Heart left ventricle (tissue), 16 donors: ENCODE measurements around the gene PLEKHM3. TPM values are rescaled to one million over a fixed set of nuclear protein-coding genes. Genes with fewer than 3 reads are reported as not detected.

Source experiments
- ATAC-seq, 4 donors: fragments of 200-7000 bp; cut with Tn5 transposase; one replicate each; pipeline ENCODE4 v1.9.1; 2020 to 2022; ENCODE audit warnings: moderate library complexity in 4 of 4, mild to moderate bottlenecking in 3 of 4, moderate number of reproducible peaks in 1 of 4
- DNase-seq, 5 donors: peaks; one replicate each; pipeline ENCODE4 v3.0.0-alpha.2; 2020
- H3K27ac ChIP-seq, 12 donors: fragments of 200-600 bp; sonication (generic) in 4 of 12; one replicate each; pipeline versions ENCODE4 v1.5.0 to v1.8.0; 2016 to 2022; ENCODE audit warnings: mild to moderate bottlenecking in 2 of 12
- H3K27me3 ChIP-seq, 9 donors: fragments of 200-600 bp; sonication (generic) in 2 of 9; one replicate each; pipeline versions ENCODE4 v1.5.1 to v1.8.0; 2016 to 2022; ENCODE audit warnings: mild to moderate bottlenecking in 3 of 9
- H3K36me3 ChIP-seq, 9 donors: fragments of 200-600 bp; sonication (generic) in 2 of 9; one replicate each; pipeline versions ENCODE4 v1.5.0 to v1.8.0; 2018 to 2022; ENCODE audit warnings: mild to moderate bottlenecking in 2 of 9
- H3K4me1 ChIP-seq, 12 donors: fragments of 200-600 bp; sonication (generic) in 4 of 12; one replicate each; pipeline versions ENCODE4 v1.5.0 to v1.8.0; 2016 to 2022; ENCODE audit warnings: mild to moderate bottlenecking in 3 of 12
- H3K4me3 ChIP-seq, 12 donors: fragments of 200-600 bp; sonication (generic) in 4 of 12; one replicate each; pipeline versions ENCODE4 v1.5.0 to v1.8.0; 2017 to 2022; ENCODE audit warnings: mild to moderate bottlenecking in 9 of 12, moderate library complexity in 4 of 12
- H3K9me3 ChIP-seq, 12 donors: fragments of 200-600 bp; sonication (generic) in 4 of 12; one replicate each; pipeline versions ENCODE4 v1.5.0 to v1.8.0; 2016 to 2022; ENCODE audit warnings: mild to moderate bottlenecking in 1 of 12
- POLR2A ChIP-seq, 2 donors: fragments of 450-650 bp; IDR thresholded peaks; one replicate each; pipeline ENCODE4 v1.6.1; 2017; ENCODE audit warnings: antibody characterized with exemption in 2 of 2, mild to moderate bottlenecking in 2 of 2, moderate library complexity in 2 of 2
- WGBS, 4 donors: extraction: QIAGEN DNeasy Blood & Tissue Kit in 2 of 4; methylation state at CpG; one replicate each; pipeline versions ENCODE4 v1.1.5 to v1.1.7; 2013 to 2018; 5-methylcytosine and 5-hydroxymethylcytosine counted together
- intact Hi-C, 10 donors: fragments of 100-400 bp; cut with DNase I; formaldehyde crosslinking; loops; one replicate each; pipeline versions ENCODE4 v1.11.1 to v1.14.2; 2022
- long read RNA-seq, 3 donors: library from polyadenylated mRNA; unstranded; transcript quantifications; one replicate each; pipeline ENCODE4 v2.0.0, GENCODE V29; 2020 to 2021
- polyA plus RNA-seq, 2 donors: library from polyadenylated mRNA; stranded (reverse); fragments of 200-250 nt; gene quantifications; one replicate each; pipeline ENCODE4 v1.2.3, GENCODE V29; 2013
- total RNA-seq, 9 donors: library from RNA; depleted of rRNA in 2 of 9; stranded (reverse); fragments of >200 nt in 2 of 9; fragmentation: NEBNext Ultra II Directional in 3 of 9; extraction: Animal tissue kit (Norgen Biotek cat#: 25700) in 3 of 9; gene quantifications; one replicate each; pipeline versions ENCODE4 v1.1.0 to v1.2.4, GENCODE V29; 2016 to 2023
- TF ChIP-seq, protein P1 (sequence below), 12 donors: fragments of 200-600 bp; sonication (generic) in 4 of 12; IDR thresholded peaks; one replicate each; pipeline versions ENCODE4 v1.5.0 to v1.8.0; 2018 to 2022; ENCODE audit warnings: antibody characterized with exemption in 12 of 12, mild to moderate bottlenecking in 5 of 12
- donor health status: ischemic (EF 13 %, LVEDD 7.1; RV severe dilation, severe dysfunction).
- donor health status: healthy with polysubstance abuse.
- donor health status: DM: no; HTN: yes; CAD: no.
- donor health status: DM: no; HTN: no; CAD: no.
- donor health status: ischemic (EF 25% LVEDD 6.9; RV normal size, moderate dysfunction).
- donor health status: ischemic (EF 25% LVEDD 5.7; RV mildly dilated, moderate dysfunction).
- donor health status: healthy.
- donor health status: DM: yes; HTN: yes; CAD: no.
- donor health status: ischemic (EF 35%, LVEDD 5.7; RV mildly dilated, moderate dysfunction).
- donor health status: nonischemic (EF 11% LVEDD 7.7; RV severe dilation, severe dysfunction).
- donor health status: DM: yes; HTN: yes; CAD: no.
- donor health status: PGD.
- donor health status: ischemic (EF 29% LVEDD 5.4; RV normal size, mild dysfunction).
- donor health status: nonischemic (EF 23%, LVEDD 6.1; RV moderate dilation, normal function).

PLEKHM3 gene, protein sequence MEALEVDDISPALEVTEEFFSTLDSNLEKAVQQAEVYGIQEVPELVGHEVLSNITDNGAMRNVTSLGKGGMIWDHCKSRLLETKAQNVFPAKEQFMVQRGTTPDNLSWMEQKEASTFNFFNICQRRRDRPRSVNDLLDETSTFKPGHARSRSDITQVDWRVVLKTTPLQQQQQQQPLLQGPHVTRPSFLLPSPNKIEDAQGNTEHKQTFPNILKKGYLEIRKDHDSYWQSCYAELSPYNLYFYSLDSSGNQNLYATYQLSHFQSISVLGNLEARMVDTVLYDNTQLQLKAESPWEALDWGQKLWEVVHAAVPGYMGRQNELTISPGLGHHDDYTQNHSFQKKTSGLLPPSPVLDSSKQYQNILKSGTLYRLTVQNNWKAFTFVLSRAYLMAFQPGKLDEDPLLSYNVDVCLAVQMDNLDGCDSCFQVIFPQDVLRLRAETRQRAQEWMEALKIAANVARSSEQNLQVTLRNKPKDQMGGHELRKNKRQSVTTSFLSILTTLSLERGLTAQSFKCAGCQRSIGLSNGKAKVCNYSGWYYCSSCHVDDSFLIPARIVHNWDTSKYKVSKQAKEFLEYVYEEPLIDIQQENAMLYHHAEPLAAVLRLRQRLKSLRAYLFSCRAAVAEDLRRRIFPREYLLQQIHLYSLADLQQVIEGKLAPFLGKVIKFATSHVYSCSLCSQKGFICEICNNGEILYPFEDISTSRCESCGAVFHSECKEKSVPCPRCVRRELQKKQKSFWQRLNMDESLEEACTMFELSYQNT
- total RNA-seq = 10 to 100 TPM; 10.3 to 28.3 (median 17.4) TPM
- polyA plus RNA-seq = 1 to 10 TPM; 5.2 to 7.3 TPM
- long read RNA-seq, donor 1, partial matches to known transcripts = 0 of 4 reads
- long read RNA-seq, donor 1, other reads (novel, unspliced or antisense) = 4 of 4 reads
- long read RNA-seq, donor 2, full-length matches to known transcripts = 1 of 5 reads
- long read RNA-seq, donor 2, partial matches to known transcripts = 0 of 5 reads
- long read RNA-seq, donor 2, other reads (novel, unspliced or antisense) = 4 of 5 reads
- long read RNA-seq, donor 3, partial matches to known transcripts = 0 of 2 reads
- long read RNA-seq, donor 3, other reads (novel, unspliced or antisense) = 2 of 2 reads

DNA sequence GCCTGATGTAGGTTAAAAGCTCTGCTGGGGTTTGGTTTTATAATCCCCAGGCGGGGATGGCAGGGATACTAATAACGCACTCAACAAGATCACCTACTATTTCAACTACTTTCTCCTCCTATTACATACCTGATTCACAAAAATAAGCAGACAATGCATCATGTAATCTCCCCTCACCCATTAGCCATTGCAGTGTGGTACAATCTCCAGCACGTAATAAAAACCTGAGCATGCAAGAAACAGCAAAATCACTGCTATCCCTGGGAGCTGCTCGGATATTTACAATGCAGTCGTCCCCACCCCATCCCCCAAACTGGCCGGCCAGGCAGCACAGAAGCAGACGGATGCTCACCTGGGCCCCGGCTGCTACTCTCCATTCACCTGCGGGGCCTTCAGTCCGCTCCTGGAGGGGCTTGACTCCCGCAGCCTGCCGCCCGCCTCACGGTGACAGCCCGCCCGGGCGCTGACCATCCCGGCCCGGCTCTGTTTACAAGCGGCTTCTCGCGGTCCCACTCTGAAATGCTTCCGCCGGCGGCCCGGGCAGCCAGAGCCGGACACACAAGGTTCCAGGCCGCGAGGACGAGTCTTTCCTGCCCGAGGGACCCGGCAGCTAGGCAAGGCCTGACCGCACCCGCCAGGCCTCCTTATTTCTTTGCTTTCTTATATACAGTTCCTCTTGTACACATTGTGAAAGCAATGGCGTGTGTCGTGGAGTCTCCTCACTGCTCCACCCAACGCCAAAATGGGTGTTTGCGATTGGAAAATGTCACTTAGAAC is at the start of gene PLEKHM3:
Gene PLEKHM3 (minus strand): TSS at position 491 of the 777 bp plus-strand sequence. CDS start 23,888 bp downstream, outside the sequence.
- intact Hi-C loops = loop anchor here in 4 of 10 donors (2.0 to 10.0 kb wide), 3 partner anchors 256 to 400 kb away; partner anchors contain the start of genes FZD5 (in 3 of the 4) and METTL21A (in 2 of the 4)

DNA sequence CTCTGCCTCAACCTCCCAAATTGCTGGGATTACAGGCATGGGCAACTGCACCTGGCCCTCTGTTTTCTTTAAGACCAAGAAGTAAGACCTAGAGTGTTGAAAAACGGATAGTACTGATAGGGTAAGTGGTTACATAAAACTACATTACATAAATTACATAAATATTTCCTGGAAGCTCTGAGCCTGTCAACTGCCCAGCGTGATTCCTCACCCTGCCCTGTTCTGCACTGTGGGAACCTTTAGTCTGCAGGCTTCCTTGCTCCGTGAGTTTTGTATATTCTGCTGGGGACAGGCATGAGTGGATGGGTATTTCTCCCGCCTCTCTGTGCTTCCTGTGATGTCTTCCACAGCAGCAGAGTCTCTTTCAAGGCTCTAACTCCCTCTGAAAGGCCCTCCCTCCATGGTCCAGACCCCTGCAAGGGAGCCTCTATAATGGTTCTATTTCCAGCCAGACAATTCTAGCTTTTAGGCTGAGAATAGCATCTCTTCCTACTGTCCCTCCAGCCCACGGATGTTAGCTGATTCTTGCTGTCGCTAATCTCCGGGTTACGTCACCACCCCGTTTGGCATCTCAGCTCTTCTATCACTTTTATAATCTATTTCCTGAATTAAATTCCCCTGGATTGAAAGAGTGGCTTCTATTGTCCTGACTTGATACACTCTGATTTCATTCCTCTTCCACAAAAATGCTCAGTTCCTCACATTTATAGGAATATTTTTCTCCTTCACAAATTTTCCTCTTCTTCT is 49.5 kb upstream of the PLEKHM3 start:
- Histone ChIP-seq H3K27ac (no peak overlapping the region), H3K36me3 (no peaks in the 10 kb centered on the region), H3K9me3 (peaks cover 0 to 6% (median 0%) of the 10 kb centered on the region in 12 donors), H3K4me3 (no peak overlapping the region), H3K4me1 (peaks cover 0 to 6% (median 0%) of the 10 kb centered on the region in 12 donors), H3K27me3 (peaks cover 0 to 23% (median 0%) of the 10 kb centered on the region in 9 donors)
- intact Hi-C loops = loop anchor here in 7 of 10 donors (5.0 to 10.0 kb wide), 3 partner anchors 327 to 440 kb away; no protein-coding TSS in a partner anchor
- ATAC-seq (peak in 2 of 4 donors; percentile 24 to 33), DNase-seq (no peak)
- TF ChIP-seq, protein P1, sequence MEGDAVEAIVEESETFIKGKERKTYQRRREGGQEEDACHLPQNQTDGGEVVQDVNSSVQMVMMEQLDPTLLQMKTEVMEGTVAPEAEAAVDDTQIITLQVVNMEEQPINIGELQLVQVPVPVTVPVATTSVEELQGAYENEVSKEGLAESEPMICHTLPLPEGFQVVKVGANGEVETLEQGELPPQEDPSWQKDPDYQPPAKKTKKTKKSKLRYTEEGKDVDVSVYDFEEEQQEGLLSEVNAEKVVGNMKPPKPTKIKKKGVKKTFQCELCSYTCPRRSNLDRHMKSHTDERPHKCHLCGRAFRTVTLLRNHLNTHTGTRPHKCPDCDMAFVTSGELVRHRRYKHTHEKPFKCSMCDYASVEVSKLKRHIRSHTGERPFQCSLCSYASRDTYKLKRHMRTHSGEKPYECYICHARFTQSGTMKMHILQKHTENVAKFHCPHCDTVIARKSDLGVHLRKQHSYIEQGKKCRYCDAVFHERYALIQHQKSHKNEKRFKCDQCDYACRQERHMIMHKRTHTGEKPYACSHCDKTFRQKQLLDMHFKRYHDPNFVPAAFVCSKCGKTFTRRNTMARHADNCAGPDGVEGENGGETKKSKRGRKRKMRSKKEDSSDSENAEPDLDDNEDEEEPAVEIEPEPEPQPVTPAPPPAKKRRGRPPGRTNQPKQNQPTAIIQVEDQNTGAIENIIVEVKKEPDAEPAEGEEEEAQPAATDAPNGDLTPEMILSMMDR (IDR thresholded peaks at IDR 0.05) = no peak
- no peak for TF ChIP-seq POLR2A (IDR thresholded peaks at IDR 0.05)
- WGBS, 4 donors = 23 to 30% (median 29%) methylated on average over 9 of the region's 9 CpGs

More for the DNA sequence above, at the start of gene PLEKHM3:
- H3K4me1 ChIP-seq = peaks cover 0 to 29% (median 17%) of the 10 kb centered on the region in 12 donors
- peak; percentile 86 to 94 (median 88) for DNase-seq
- H3K36me3 ChIP-seq = peaks cover 0 to 6% (median 0%) of the 10 kb centered on the region in 9 donors
- no peaks in the 10 kb centered on the region for H3K27me3 ChIP-seq
- H3K27ac ChIP-seq = peak within 1 kb of the TSS; percentile 55 to 89 (median 78)
- peak in 1 of 2 donors; percentile 63 for TF ChIP-seq POLR2A (IDR thresholded peaks at IDR 0.05)
- TF ChIP-seq, protein P1 (IDR thresholded peaks at IDR 0.05) = no peak
- peak; percentile 93 to 97 (median 97) for ATAC-seq
- WGBS, 4 donors = 2 to 4% (median 3%) methylated on average over 25 to 38 of the region's 38 CpGs
- H3K4me3 ChIP-seq = peak within 1 kb of the TSS; percentile 68 to 91 (median 81)
- no peaks in the 10 kb centered on the region for H3K9me3 ChIP-seq

DNA sequence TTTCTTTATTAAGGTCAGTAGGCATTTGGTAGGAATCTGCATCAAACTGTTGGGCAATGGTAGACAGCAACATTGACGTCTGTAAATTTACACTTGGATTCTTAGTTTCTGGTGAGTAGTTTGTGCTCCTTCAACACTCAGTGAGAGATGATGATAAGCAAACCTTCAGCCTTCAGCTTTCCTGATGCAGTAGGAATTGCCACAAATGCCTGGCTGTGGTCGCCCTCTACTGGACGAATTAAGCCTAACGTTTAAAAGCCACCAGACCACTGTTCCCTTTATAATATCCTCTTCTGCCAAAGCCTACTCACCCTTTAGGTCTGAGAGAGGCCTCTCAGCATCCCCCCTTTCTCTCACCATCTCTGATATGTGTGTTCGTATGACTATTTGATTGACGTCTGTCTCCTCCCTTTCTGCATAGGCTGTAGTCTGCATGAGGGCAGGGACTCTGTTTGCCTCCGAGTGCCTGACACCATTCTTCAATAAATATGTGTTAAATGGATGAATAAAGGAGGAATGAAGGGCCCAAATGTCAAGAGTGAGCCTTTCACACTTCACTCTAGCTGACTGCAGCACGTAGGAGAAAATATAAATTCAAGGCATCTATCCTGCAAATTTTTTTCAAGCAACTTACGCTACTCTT is 47.0 kb upstream of the PLEKHM3 start:
- ATAC-seq = peak in 3 of 4 donors; percentile 65 to 80 (median 77)

More for the DNA sequence above, 47.0 kb upstream of the PLEKHM3 start:
- 24 to 26% (median 25%) methylated on average over 9 of the region's 9 CpGs for whole genome bisulfite sequencing, 4 donors
- H3K4me1 ChIP-seq = peaks cover 0 to 6% (median 0%) of the 10 kb centered on the region in 12 donors
- peak in 4 of 5 donors; percentile 42 to 52 (median 49) for DNase-seq
- no peaks in the 10 kb centered on the region for H3K9me3 ChIP-seq
- H3K4me3 ChIP-seq = no peak overlapping the region
- intact Hi-C loops = loop anchor here (1.0 to 10.0 kb wide), 5 partner anchors 325 to 438 kb away; no protein-coding TSS in a partner anchor
- H3K27me3 ChIP-seq = peaks cover 0 to 23% (median 0%) of the 10 kb centered on the region in 9 donors
- TF ChIP-seq, protein P1 (IDR thresholded peaks at IDR 0.05) = peak; percentile 64 to 89 (median 75)
- no peak for TF ChIP-seq POLR2A (IDR thresholded peaks at IDR 0.05)
- no peak overlapping the region for H3K27ac ChIP-seq
- H3K36me3 ChIP-seq = no peaks in the 10 kb centered on the region
